Measurements from ENCODE around the gene AFAP1.

The AFAP1 gene

GRCh38 chr4:7952615-7953014 lies 13.0 kb upstream of the AFAP1 start:
- Histone ChIP-seq H3F3A (ENCODE audit: low read depth) (no peaks in the 10 kb centered on the region), H3K9me3 (ENCODE audit: insufficient read depth, low read depth, low read length) (peaks cover 4% of the 10 kb centered on the region), H3K9ac (ENCODE audit: low read depth, low read length, poor library complexity, severe bottlenecking) (no peak overlapping the region), H3K4me3 (ENCODE audit: low read length, poor library complexity, severe bottlenecking) (no peak overlapping the region), H3K79me2 (ENCODE audit: insufficient read depth, low read length) (no peaks in the 10 kb centered on the region), H3K9me2 (replicated peaks; ENCODE audit: low read depth, low read length) (no peaks in the 10 kb centered on the region), H2AFZ (ENCODE audit: low read length) (no peak overlapping the region), H3K4me1 (ENCODE audit: insufficient read depth, low read length, poor library complexity, severe bottlenecking) (no peaks in the 10 kb centered on the region), H3K4me2 (ENCODE audit: low read depth, low read length, poor library complexity, severe bottlenecking) (no peak overlapping the region), H3K36me3 (ENCODE audit: insufficient read depth, low read length) (no peaks in the 10 kb centered on the region), H3K27me3 (ENCODE audit: insufficient read depth, low read length, poor library complexity, severe bottlenecking) (no peaks in the 10 kb centered on the region), H4K20me1 (ENCODE audit: insufficient read depth, low read length, poor library complexity, severe bottlenecking) (no peaks in the 10 kb centered on the region)
- no peak for TF ChIP-seq EZH2phosphoT487 (IDR thresholded peaks at IDR 0.05; ENCODE audit: borderline replicate concordance)
- no peak for TF ChIP-seq CTCF (conservative IDR thresholded peaks at IDR 0.05; ENCODE audit: low read length)

GRCh38 chr4:7950301-7951092 lies 10.8 kb upstream of the AFAP1 start:
- no peak overlapping the region for H2AFZ ChIP-seq (ENCODE audit: low read length)
- TF ChIP-seq EZH2phosphoT487 (IDR thresholded peaks at IDR 0.05; ENCODE audit: borderline replicate concordance), result no peak
- TF ChIP-seq CTCF (conservative IDR thresholded peaks at IDR 0.05; ENCODE audit: low read length), result no peak
- H3K9ac ChIP-seq (ENCODE audit: low read depth, low read length, poor library complexity, severe bottlenecking), result no peak overlapping the region
- H3K4me2 ChIP-seq (ENCODE audit: low read depth, low read length, poor library complexity, severe bottlenecking), result no peak overlapping the region
- no peaks in the 10 kb centered on the region for H3K9me2 ChIP-seq (replicated peaks; ENCODE audit: low read depth, low read length)
- no peaks in the 10 kb centered on the region for H3K79me2 ChIP-seq (ENCODE audit: insufficient read depth, low read length)
- H3K4me1 ChIP-seq (ENCODE audit: insufficient read depth, low read length, poor library complexity, severe bottlenecking), result no peaks in the 10 kb centered on the region
- no peaks in the 10 kb centered on the region for H4K20me1 ChIP-seq (ENCODE audit: insufficient read depth, low read length, poor library complexity, severe bottlenecking)
- H3F3A ChIP-seq (ENCODE audit: low read depth), result no peaks in the 10 kb centered on the region
- H3K36me3 ChIP-seq (ENCODE audit: insufficient read depth, low read length), result no peaks in the 10 kb centered on the region
- H3K9me3 ChIP-seq (ENCODE audit: insufficient read depth, low read depth, low read length), result peaks cover 4% of the 10 kb centered on the region
- H3K4me3 ChIP-seq (ENCODE audit: low read length, poor library complexity, severe bottlenecking), result no peak overlapping the region
- H3K27me3 ChIP-seq (ENCODE audit: insufficient read depth, low read length, poor library complexity, severe bottlenecking), result no peaks in the 10 kb centered on the region

GRCh38 chr4:7949759-7950158 lies 10.1 kb upstream of the AFAP1 start:
- Histone ChIP-seq H3K36me3 (ENCODE audit: insufficient read depth, low read length) (no peaks in the 10 kb centered on the region), H3F3A (ENCODE audit: low read depth) (no peaks in the 10 kb centered on the region), H3K9ac (ENCODE audit: low read depth, low read length, poor library complexity, severe bottlenecking) (no peak overlapping the region), H3K9me3 (ENCODE audit: insufficient read depth, low read depth, low read length) (peaks cover 4% of the 10 kb centered on the region), H3K9me2 (replicated peaks; ENCODE audit: low read depth, low read length) (no peaks in the 10 kb centered on the region), H3K27me3 (ENCODE audit: insufficient read depth, low read length, poor library complexity, severe bottlenecking) (no peaks in the 10 kb centered on the region), H4K20me1 (ENCODE audit: insufficient read depth, low read length, poor library complexity, severe bottlenecking) (no peaks in the 10 kb centered on the region), H3K4me3 (ENCODE audit: low read length, poor library complexity, severe bottlenecking) (no peak overlapping the region), H3K4me2 (ENCODE audit: low read depth, low read length, poor library complexity, severe bottlenecking) (no peak overlapping the region), H3K4me1 (ENCODE audit: insufficient read depth, low read length, poor library complexity, severe bottlenecking) (no peaks in the 10 kb centered on the region), H3K79me2 (ENCODE audit: insufficient read depth, low read length) (no peaks in the 10 kb centered on the region), H2AFZ (ENCODE audit: low read length) (no peak overlapping the region)
- no peak for TF ChIP-seq EZH2phosphoT487 (IDR thresholded peaks at IDR 0.05; ENCODE audit: borderline replicate concordance)
- no peak for TF ChIP-seq CTCF (conservative IDR thresholded peaks at IDR 0.05; ENCODE audit: low read length)

Data from Loucy (cell line).